T47D (cell line): ENCODE measurements around the gene FOXO6.
A peak's percentile ranks its signal among the peaks of the same experiment; 100 is the strongest.

Experiments
- DNase-seq, 2 experiments: peaks; one replicate each; pipeline versions ENCODE4 v3.0.0 to v3.0.0-alpha.2; 2011 to 2012; ENCODE audit warnings: low read depth in 1 of 2, low spot score in 1 of 2
- JUND ChIP-seq: IDR thresholded peaks from 2 replicates; pipeline ENCODE4 v1.6.1; 2012; ENCODE audit warnings: low read depth
- in situ Hi-C: cut with HindIII; loops from 2 replicates; pipeline ENCODE4 v1.10.0; 2016; ENCODE audit warnings: low sequenced_read_pairs, low pct_unique_long_range_greater_than_20kb

FOXO6 gene

GRCh38 chr1:41417746-41418145 lies 56.5 kb downstream of the FOXO6 start:
- in situ Hi-C loops, result no loop called here
- TF ChIP-seq JUND, result no peak
- DNase-seq, result no peak

- peak; percentile 43 to 92 for DNase-seq
- in situ Hi-C loops, result no loop called here
- no peak for TF ChIP-seq JUND
Observed at GRCh38 chr1:41418857-41419583, 57.8 kb downstream of the FOXO6 start.

GRCh38 chr1:41419584-41420295 lies 58.5 kb downstream of the FOXO6 start:
- DNase-seq, result peak in 1 of 2 experiments; percentile 67
- TF ChIP-seq JUND, result no peak
- in situ Hi-C loops, result no loop called here

- no peak for TF ChIP-seq JUND
- in situ Hi-C loops, result no loop called here
- no peak for DNase-seq
Observed at GRCh38 chr1:41420351-41420750, 59.1 kb downstream of the FOXO6 start.

- no peak for DNase-seq
- no peak for TF ChIP-seq JUND
- in situ Hi-C loops, result no loop called here
Observed at GRCh38 chr1:41420860-41421259, 59.6 kb downstream of the FOXO6 start.

GRCh38 chr1:41422306-41422705 lies 61.1 kb downstream of the FOXO6 start:
- in situ Hi-C loops, result no loop called here
- no peak for TF ChIP-seq JUND
- no peak for DNase-seq

GRCh38 chr1:41423511-41424191 lies 62.4 kb downstream of the FOXO6 start:
- in situ Hi-C loops, result no loop called here
- DNase-seq, result no peak
- no peak for TF ChIP-seq JUND

- TF ChIP-seq JUND, result no peak
- no peak for DNase-seq
- in situ Hi-C loops, result no loop called here
Observed at GRCh38 chr1:41424581-41425118, 63.4 kb downstream of the FOXO6 start.

GRCh38 chr1:41425369-41425768 lies 64.1 kb downstream of the FOXO6 start:
- in situ Hi-C loops, result no loop called here
- TF ChIP-seq JUND, result no peak
- DNase-seq, result no peak

GRCh38 chr1:41426201-41426890 lies 65.1 kb downstream of the FOXO6 start:
- TF ChIP-seq JUND, result no peak
- DNase-seq, result no peak
- in situ Hi-C loops, result no loop called here

GRCh38 chr1:41427122-41427913 lies 66.1 kb downstream of the FOXO6 start:
- DNase-seq, result no peak
- in situ Hi-C loops, result no loop called here
- no peak for TF ChIP-seq JUND
